ENCODE results near the gene IL22RA2. TPM values are rescaled to one million over a fixed set of nuclear protein-coding genes. Genes with fewer than 3 reads are reported as not detected.

Gene IL22RA2
- total RNA-seq, 1 donor from 2014 or later = not detected

DNA sequence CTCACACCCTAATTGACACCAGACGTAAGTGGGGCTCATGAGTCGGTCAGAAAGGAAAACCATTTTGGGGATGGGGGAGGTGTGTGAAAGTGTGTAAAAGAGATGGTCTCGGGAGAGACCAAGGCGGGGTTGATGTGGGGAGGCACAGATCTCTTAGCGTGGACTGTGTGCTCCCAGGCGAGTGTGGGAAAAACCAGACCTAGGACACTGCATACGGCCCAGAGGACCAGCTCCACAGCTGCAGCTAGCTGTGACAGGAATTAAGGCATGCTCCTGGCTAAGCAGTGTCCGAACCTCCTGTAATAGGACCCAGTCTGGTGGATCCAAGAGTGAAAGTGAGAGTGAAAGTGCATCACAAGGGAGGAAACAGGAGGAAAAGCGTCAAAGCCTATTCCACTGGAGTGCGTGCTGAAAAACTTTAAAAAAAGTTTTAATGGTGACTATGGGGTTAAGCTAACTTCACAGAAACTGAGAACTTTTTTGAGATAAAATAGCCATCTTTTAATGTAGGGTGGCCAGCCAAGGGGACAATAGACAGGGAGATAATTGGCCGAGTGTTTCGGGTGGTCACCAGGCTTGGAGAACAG is 9.6 kb downstream of the IL22RA2 start:
- TF ChIP-seq EZH2 (IDR thresholded peaks at IDR 0.05; ENCODE audit: insufficient read depth, low read length) = no peak
- TF ChIP-seq, protein P1, sequence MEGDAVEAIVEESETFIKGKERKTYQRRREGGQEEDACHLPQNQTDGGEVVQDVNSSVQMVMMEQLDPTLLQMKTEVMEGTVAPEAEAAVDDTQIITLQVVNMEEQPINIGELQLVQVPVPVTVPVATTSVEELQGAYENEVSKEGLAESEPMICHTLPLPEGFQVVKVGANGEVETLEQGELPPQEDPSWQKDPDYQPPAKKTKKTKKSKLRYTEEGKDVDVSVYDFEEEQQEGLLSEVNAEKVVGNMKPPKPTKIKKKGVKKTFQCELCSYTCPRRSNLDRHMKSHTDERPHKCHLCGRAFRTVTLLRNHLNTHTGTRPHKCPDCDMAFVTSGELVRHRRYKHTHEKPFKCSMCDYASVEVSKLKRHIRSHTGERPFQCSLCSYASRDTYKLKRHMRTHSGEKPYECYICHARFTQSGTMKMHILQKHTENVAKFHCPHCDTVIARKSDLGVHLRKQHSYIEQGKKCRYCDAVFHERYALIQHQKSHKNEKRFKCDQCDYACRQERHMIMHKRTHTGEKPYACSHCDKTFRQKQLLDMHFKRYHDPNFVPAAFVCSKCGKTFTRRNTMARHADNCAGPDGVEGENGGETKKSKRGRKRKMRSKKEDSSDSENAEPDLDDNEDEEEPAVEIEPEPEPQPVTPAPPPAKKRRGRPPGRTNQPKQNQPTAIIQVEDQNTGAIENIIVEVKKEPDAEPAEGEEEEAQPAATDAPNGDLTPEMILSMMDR (IDR thresholded peaks at IDR 0.05; ENCODE audit: insufficient read depth, low read depth, low read length) = no peak
- H4K20me1 ChIP-seq (ENCODE audit: insufficient read depth, low read length) = no peaks in the 10 kb centered on the region
- H3K4me1 Mint-ChIP-seq (ENCODE audit: low read depth, unreplicated experiment) = no peaks in the 10 kb centered on the region
- no peak overlapping the region for H3K27ac Mint-ChIP-seq (ENCODE audit: unreplicated experiment)
- H3K4me1 ChIP-seq (ENCODE audit: insufficient read depth, low read length) = no peaks in the 10 kb centered on the region
- no peaks in the 10 kb centered on the region for H3K27me3 ChIP-seq (ENCODE audit: insufficient read depth, low read length)
- DNase-seq (ENCODE audit: low read depth) (no peak), FAIRE-seq (no peak)
- no peak overlapping the region for H3K27ac ChIP-seq (ENCODE audit: low read depth, low read length)
- H3K4me3 Mint-ChIP-seq (ENCODE audit: unreplicated experiment) = no peak overlapping the region
- peaks cover 4% of the 10 kb centered on the region for H3K9me3 ChIP-seq (ENCODE audit: insufficient read depth, low read depth, low read length)
- H3K79me2 ChIP-seq (ENCODE audit: insufficient read depth, low read length) = no peaks in the 10 kb centered on the region
- no peak overlapping the region for H3K4me2 ChIP-seq (ENCODE audit: low read length)
- peaks cover 23% of the 10 kb centered on the region for H3K9me3 Mint-ChIP-seq (ENCODE audit: unreplicated experiment)
- H3K9ac ChIP-seq (ENCODE audit: low read length) = no peak overlapping the region
- peaks cover 2% of the 10 kb centered on the region for H3K36me3 Mint-ChIP-seq (ENCODE audit: low read depth, unreplicated experiment)
- H2AFZ ChIP-seq (ENCODE audit: low read depth, low read length) = no peak overlapping the region
- H3K27me3 Mint-ChIP-seq (ENCODE audit: low read depth, unreplicated experiment) = no peaks in the 10 kb centered on the region
- H3K4me3 ChIP-seq (ENCODE audit: insufficient read depth, low read depth, low read length) = no peak overlapping the region
- H3K36me3 ChIP-seq (ENCODE audit: insufficient read depth, low read length) = no peaks in the 10 kb centered on the region

DNA sequence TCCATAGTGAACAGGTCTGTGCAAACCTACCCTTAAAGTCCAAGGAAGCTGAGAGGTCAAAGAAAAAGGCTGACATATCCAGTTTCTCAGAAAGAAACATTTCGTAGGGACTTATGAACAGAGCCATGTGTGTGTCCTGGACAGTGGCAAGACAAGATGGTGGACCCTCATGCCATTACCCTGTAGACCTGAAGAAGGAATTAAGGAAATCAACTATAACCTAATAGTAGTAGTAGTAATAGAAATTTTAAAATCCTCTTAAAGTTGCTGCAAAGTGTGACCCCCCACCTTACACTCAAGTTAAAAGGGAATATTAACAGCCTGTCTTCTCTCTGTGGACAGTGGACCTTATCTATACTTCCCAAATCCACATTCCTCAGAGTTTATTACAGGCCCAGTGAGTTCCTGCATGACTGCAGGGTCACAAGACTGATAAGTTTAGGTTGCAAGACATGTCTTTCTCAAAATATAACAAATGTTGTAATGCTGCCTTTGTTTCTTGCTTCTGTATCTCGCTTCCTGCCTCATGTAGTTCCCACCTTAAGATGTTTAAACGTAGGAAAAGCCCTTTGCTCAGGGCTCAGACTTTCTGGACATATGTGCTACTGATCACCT is 10.6 kb downstream of the IL22RA2 start:
- no peak for DNase-seq (ENCODE audit: low read depth)
- H3K27me3 ChIP-seq (ENCODE audit: insufficient read depth, low read length) = no peaks in the 10 kb centered on the region
- no peaks in the 10 kb centered on the region for H4K20me1 ChIP-seq (ENCODE audit: insufficient read depth, low read length)
- H3K9ac ChIP-seq (ENCODE audit: low read length) = no peak overlapping the region
- H3K27ac Mint-ChIP-seq (ENCODE audit: unreplicated experiment) = no peak overlapping the region
- peaks cover 27% of the 10 kb centered on the region for H3K9me3 Mint-ChIP-seq (ENCODE audit: unreplicated experiment)
- H3K4me1 ChIP-seq (ENCODE audit: insufficient read depth, low read length) = no peaks in the 10 kb centered on the region
- H3K27ac ChIP-seq (ENCODE audit: low read depth, low read length) = no peak overlapping the region
- peaks cover 2% of the 10 kb centered on the region for H3K36me3 Mint-ChIP-seq (ENCODE audit: low read depth, unreplicated experiment)
- H3K79me2 ChIP-seq (ENCODE audit: insufficient read depth, low read length) = no peaks in the 10 kb centered on the region
- no peak overlapping the region for H2AFZ ChIP-seq (ENCODE audit: low read depth, low read length)
- TF ChIP-seq EZH2 (IDR thresholded peaks at IDR 0.05; ENCODE audit: insufficient read depth, low read length) = no peak
- TF ChIP-seq, protein P1 (IDR thresholded peaks at IDR 0.05; ENCODE audit: insufficient read depth, low read depth, low read length) = no peak
- H3K36me3 ChIP-seq (ENCODE audit: insufficient read depth, low read length) = no peaks in the 10 kb centered on the region
- no peaks in the 10 kb centered on the region for H3K27me3 Mint-ChIP-seq (ENCODE audit: low read depth, unreplicated experiment)
- H3K4me1 Mint-ChIP-seq (ENCODE audit: low read depth, unreplicated experiment) = no peaks in the 10 kb centered on the region
- FAIRE-seq = no peak
- H3K9me3 ChIP-seq (ENCODE audit: insufficient read depth, low read depth, low read length) = peaks cover 4% of the 10 kb centered on the region
- H3K4me2 ChIP-seq (ENCODE audit: low read length) = no peak overlapping the region
- H3K4me3 Mint-ChIP-seq (ENCODE audit: unreplicated experiment) = no peak overlapping the region
- H3K4me3 ChIP-seq (ENCODE audit: insufficient read depth, low read depth, low read length) = no peak overlapping the region

DNA sequence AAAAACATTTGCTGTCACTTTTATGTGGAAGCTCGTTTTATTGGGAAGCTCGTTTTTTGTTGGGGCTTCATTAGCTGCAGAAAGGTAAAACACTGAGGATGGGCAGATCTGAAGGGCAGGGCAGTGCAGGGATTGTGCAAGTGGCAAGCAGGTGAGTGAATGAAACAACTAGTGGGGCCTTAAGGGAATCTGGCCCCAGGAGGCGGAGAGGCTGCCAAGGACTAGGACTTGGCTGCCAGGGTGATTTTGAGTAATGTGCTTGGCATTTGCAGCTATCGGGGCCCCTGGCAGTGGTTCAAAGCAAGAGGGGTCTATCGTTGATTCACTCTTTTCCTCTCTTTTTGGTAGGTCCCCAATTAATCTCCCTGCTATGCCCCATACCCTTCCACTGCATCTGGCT is 11.5 kb downstream of the IL22RA2 start:
- TF ChIP-seq, protein P1 (IDR thresholded peaks at IDR 0.05; ENCODE audit: insufficient read depth, low read depth, low read length) = no peak
- no peak for TF ChIP-seq EZH2 (IDR thresholded peaks at IDR 0.05; ENCODE audit: insufficient read depth, low read length)
- Mint-ChIP-seq H3K27me3 (ENCODE audit: low read depth, unreplicated experiment) (no peaks in the 10 kb centered on the region), H3K36me3 (ENCODE audit: low read depth, unreplicated experiment) (peaks cover 2% of the 10 kb centered on the region), H3K4me1 (ENCODE audit: low read depth, unreplicated experiment) (no peaks in the 10 kb centered on the region), H3K4me3 (ENCODE audit: unreplicated experiment) (no peak overlapping the region), H3K9me3 (ENCODE audit: unreplicated experiment) (peaks cover 27% of the 10 kb centered on the region), H3K27ac (ENCODE audit: unreplicated experiment) (no peak overlapping the region)
- Histone ChIP-seq H3K27ac (ENCODE audit: low read depth, low read length) (no peak overlapping the region), H3K4me1 (ENCODE audit: insufficient read depth, low read length) (no peaks in the 10 kb centered on the region), H3K9me3 (ENCODE audit: insufficient read depth, low read depth, low read length) (peaks cover 4% of the 10 kb centered on the region), H2AFZ (ENCODE audit: low read depth, low read length) (no peak overlapping the region), H3K79me2 (ENCODE audit: insufficient read depth, low read length) (no peaks in the 10 kb centered on the region), H3K4me2 (ENCODE audit: low read length) (no peak overlapping the region), H4K20me1 (ENCODE audit: insufficient read depth, low read length) (no peaks in the 10 kb centered on the region), H3K9ac (ENCODE audit: low read length) (no peak overlapping the region), H3K4me3 (ENCODE audit: insufficient read depth, low read depth, low read length) (no peak overlapping the region), H3K36me3 (ENCODE audit: insufficient read depth, low read length) (no peaks in the 10 kb centered on the region), H3K27me3 (ENCODE audit: insufficient read depth, low read length) (no peaks in the 10 kb centered on the region)
- DNase-seq (ENCODE audit: low read depth) = no peak
- no peak for FAIRE-seq

All from astrocyte (in vitro differentiated cells and primary cell).